Measurements from ENCODE around the gene CNBP. TPM values are rescaled to one million over a fixed set of nuclear protein-coding genes. Genes with fewer than 3 reads are reported as not detected.

The CNBP gene
- total RNA-seq, 1 experiment from 2014 or later: 331 TPM

DNA sequence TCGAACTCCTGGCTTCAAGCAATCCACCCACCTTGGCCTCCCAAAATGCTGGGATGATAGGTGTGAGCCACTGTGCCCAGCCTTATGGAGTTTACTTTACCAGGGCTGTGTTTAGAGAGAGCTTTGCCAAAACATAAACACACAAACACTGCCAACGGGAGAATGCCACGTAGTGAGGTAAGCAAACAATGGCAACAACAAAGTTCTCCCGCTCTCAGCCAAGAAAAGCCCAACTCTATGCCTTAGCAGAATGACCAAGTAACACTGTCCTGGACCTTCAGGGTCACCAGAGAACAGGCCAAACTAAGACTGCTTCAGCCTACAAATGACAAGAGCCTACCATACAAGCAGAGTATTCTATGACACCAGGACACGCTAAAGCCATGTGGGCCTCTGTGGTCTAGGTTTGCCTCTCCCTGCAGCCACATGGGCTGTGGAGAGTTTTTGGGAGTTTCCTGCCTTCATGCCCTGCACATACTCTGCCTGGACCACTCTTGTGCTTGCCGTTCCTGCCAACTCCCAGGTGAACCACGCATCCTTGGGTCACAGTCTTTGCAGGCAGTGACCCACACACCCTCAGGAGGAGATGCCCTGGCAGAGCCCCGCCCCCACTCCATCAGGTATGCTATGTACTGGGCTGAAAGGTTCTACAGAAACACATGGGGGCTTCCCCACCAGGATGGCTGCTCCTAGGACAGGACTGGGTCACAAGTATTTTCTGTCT is 21.6 kb upstream of the CNBP start:
- no peaks in the 10 kb centered on the region for H3K9me3 Mint-ChIP-seq (ENCODE audit: low read depth, unreplicated experiment)
- no peak overlapping the region for H3K4me3 Mint-ChIP-seq (ENCODE audit: low read depth, unreplicated experiment)
- no peaks in the 10 kb centered on the region for H3K27me3 Mint-ChIP-seq (ENCODE audit: unreplicated experiment)
- DNase-seq: no peak
- H3K27ac Mint-ChIP-seq (ENCODE audit: unreplicated experiment): no peak overlapping the region
- no peaks in the 10 kb centered on the region for H3K4me1 Mint-ChIP-seq (ENCODE audit: low read depth, unreplicated experiment)
- CTCF ChIA-PET: no interaction called here
- TF ChIP-seq, protein P1, sequence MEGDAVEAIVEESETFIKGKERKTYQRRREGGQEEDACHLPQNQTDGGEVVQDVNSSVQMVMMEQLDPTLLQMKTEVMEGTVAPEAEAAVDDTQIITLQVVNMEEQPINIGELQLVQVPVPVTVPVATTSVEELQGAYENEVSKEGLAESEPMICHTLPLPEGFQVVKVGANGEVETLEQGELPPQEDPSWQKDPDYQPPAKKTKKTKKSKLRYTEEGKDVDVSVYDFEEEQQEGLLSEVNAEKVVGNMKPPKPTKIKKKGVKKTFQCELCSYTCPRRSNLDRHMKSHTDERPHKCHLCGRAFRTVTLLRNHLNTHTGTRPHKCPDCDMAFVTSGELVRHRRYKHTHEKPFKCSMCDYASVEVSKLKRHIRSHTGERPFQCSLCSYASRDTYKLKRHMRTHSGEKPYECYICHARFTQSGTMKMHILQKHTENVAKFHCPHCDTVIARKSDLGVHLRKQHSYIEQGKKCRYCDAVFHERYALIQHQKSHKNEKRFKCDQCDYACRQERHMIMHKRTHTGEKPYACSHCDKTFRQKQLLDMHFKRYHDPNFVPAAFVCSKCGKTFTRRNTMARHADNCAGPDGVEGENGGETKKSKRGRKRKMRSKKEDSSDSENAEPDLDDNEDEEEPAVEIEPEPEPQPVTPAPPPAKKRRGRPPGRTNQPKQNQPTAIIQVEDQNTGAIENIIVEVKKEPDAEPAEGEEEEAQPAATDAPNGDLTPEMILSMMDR (IDR thresholded peaks at IDR 0.05; ENCODE audit: unreplicated experiment): no peak
- intact Hi-C loops (cut with micrococcal nuclease; ENCODE audit: unreplicated experiment): no loop called here
- no TSS peak for BruUV-seq (replicated peaks)
- H3K36me3 Mint-ChIP-seq (ENCODE audit: insufficient read depth, unreplicated experiment): no peaks in the 10 kb centered on the region

DNA sequence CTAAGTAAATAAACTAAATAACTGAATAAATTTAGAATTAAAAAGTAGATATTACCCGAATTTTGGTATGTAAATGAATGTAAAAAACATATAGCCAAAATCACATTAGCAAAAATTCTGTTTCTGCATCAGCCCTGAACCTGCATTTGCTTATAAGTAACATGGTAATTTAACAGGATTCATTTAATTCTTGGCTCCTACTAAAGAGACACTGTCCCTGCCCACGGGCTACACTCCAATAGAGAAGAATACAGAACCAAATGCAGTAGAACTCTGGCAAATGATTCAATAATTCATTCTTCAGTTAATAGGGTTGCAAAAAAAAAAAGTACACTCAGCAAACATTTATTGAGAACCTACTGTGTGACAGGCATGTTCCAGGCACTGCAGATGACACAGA is 20.8 kb upstream of the CNBP start:
- Mint-ChIP-seq H3K36me3 (ENCODE audit: insufficient read depth, unreplicated experiment) (no peaks in the 10 kb centered on the region), H3K4me3 (ENCODE audit: low read depth, unreplicated experiment) (no peak overlapping the region), H3K4me1 (ENCODE audit: low read depth, unreplicated experiment) (no peaks in the 10 kb centered on the region), H3K27ac (ENCODE audit: unreplicated experiment) (no peak overlapping the region), H3K27me3 (ENCODE audit: unreplicated experiment) (no peaks in the 10 kb centered on the region), H3K9me3 (ENCODE audit: low read depth, unreplicated experiment) (no peaks in the 10 kb centered on the region)
- CTCF ChIA-PET: interaction anchor here (0.9 kb wide), 1 partner anchor 11 kb away, joined by 3 read pairs; no protein-coding TSS in a partner anchor
- TF ChIP-seq, protein P1 (IDR thresholded peaks at IDR 0.05; ENCODE audit: unreplicated experiment): no peak
- no TSS peak for BruUV-seq (replicated peaks)
- DNase-seq: no peak
- intact Hi-C loops (cut with micrococcal nuclease; ENCODE audit: unreplicated experiment): no loop called here

DNA sequence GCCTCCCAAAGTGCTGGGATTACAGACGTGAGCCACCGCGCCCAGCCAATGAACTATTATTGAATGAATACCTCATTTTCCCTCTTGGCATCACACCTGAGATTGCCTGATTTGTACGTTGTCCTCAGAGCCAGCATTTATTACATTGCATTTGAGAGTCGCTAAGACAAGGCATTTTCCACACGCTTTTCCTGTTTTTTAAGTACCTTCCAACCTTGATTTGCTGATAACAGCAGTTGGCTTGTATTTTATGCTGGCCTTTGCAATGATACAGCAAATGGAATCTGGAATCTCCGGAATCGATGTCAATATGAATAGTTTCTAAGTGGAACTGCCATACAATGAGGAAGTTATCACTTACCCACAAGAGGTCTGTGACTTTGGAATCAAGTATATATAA is 15.7 kb upstream of the CNBP start:
- intact Hi-C loops (cut with micrococcal nuclease; ENCODE audit: unreplicated experiment): no loop called here
- TF ChIP-seq, protein P1 (IDR thresholded peaks at IDR 0.05; ENCODE audit: unreplicated experiment): no peak
- DNase-seq: no peak
- BruUV-seq (replicated peaks): no TSS peak
- Mint-ChIP-seq H3K36me3 (ENCODE audit: insufficient read depth, unreplicated experiment) (no peaks in the 10 kb centered on the region), H3K27ac (ENCODE audit: unreplicated experiment) (no peak overlapping the region), H3K4me3 (ENCODE audit: low read depth, unreplicated experiment) (no peak overlapping the region), H3K27me3 (ENCODE audit: unreplicated experiment) (no peaks in the 10 kb centered on the region), H3K9me3 (ENCODE audit: low read depth, unreplicated experiment) (no peaks in the 10 kb centered on the region), H3K4me1 (ENCODE audit: low read depth, unreplicated experiment) (peaks cover 23% of the 10 kb centered on the region)
- CTCF ChIA-PET: no interaction called here

DNA sequence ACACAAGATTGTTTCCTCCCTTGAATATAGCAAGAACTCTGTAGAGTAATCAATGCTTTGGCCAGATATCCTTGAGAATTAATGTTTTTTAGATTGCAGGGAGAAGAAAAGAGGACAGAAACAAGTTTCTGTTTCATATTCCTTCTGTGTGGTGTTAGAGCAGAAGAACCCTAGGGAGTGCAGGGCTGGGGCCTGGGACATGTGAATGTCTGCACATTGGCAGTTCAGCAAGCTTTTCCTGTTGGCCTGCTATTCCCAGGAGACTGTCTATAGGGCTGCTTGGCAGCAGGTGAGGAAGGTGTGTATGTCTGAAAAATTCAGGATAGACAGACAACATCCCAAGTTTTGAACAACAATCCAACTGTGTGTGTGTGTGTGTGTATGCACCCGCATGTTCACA is 13.6 kb upstream of the CNBP start:
- intact Hi-C loops (cut with micrococcal nuclease; ENCODE audit: unreplicated experiment): no loop called here
- Mint-ChIP-seq H3K36me3 (ENCODE audit: insufficient read depth, unreplicated experiment) (no peaks in the 10 kb centered on the region), H3K4me3 (ENCODE audit: low read depth, unreplicated experiment) (no peak overlapping the region), H3K27ac (ENCODE audit: unreplicated experiment) (no peak overlapping the region), H3K4me1 (ENCODE audit: low read depth, unreplicated experiment) (peaks cover 23% of the 10 kb centered on the region), H3K9me3 (ENCODE audit: low read depth, unreplicated experiment) (no peaks in the 10 kb centered on the region), H3K27me3 (ENCODE audit: unreplicated experiment) (no peaks in the 10 kb centered on the region)
- BruUV-seq (replicated peaks): no TSS peak
- DNase-seq: no peak
- TF ChIP-seq, protein P1 (IDR thresholded peaks at IDR 0.05; ENCODE audit: unreplicated experiment): no peak
- CTCF ChIA-PET: interaction anchor here (0.9 kb wide), 1 partner anchor 144 kb away, joined by 4 read pairs; no protein-coding TSS in a partner anchor
